DND-41 (cell line): Measurements from ENCODE around the gene MCRS1.

Experiments
- ATAC-seq: fragments of 200-7000 bp; cut with Tn5 transposase; 3 replicates; pipeline ENCODE4 v1.9.1; 2021; ENCODE audit warnings: low read depth; ENCODE audit not compliant: insufficient read depth
- DNase-seq: peaks from one replicate; pipeline ENCODE4 v3.0.0-alpha.2; 2020
- H2AFZ ChIP-seq: 2 replicates; pipeline ENCODE4 v1.6.0; 2012; ENCODE audit warnings: low read depth, low read length
- H3K27ac ChIP-seq: 2 replicates; pipeline ENCODE4 v1.5.1; 2012; ENCODE audit warnings: low read length, inconsistent platforms
- H3K27me3 ChIP-seq: fragments of 200-600 bp; sonication (generic); 2 replicates; pipeline ENCODE4 v1.6.0; 2012; ENCODE audit warnings: low read length, mild to moderate bottlenecking, inconsistent platforms; ENCODE audit not compliant: insufficient read depth, poor library complexity
- H3K36me3 ChIP-seq: 2 replicates; pipeline ENCODE4 v1.5.1; 2012; ENCODE audit warnings: low read length, inconsistent platforms; ENCODE audit not compliant: insufficient read depth
- H3K4me1 ChIP-seq: 2 replicates; pipeline ENCODE4 v1.5.1; 2012; ENCODE audit warnings: mild to moderate bottlenecking, low read length; ENCODE audit not compliant: insufficient read depth
- H3K4me2 ChIP-seq: 2 replicates; pipeline ENCODE4 v1.6.0; 2012; ENCODE audit warnings: mild to moderate bottlenecking, moderate library complexity, low read length, inconsistent platforms; ENCODE audit not compliant: insufficient read depth
- H3K4me3 ChIP-seq, 2 experiments: fragments of 200-600 bp in 1 of 2; shearing (Covaris generic) in 1 of 2; 2 replicates each; pipeline ENCODE4 v1.5.1; 2012 to 2016; ENCODE audit warnings: inconsistent platforms in 2 of 2, low read length in 2 of 2, mild to moderate bottlenecking in 2 of 2, low read depth in 1 of 2, moderate library complexity in 1 of 2
- H3K79me2 ChIP-seq: 2 replicates; pipeline ENCODE4 v1.6.0; 2012; ENCODE audit warnings: low read length, inconsistent platforms; ENCODE audit not compliant: insufficient read depth
- H3K9ac ChIP-seq: 2 replicates; pipeline ENCODE4 v1.6.0; 2012; ENCODE audit warnings: low read depth, mild to moderate bottlenecking, inconsistent platforms, low read length, moderate library complexity
- H3K9me3 ChIP-seq: 2 replicates; pipeline ENCODE4 v1.5.1; 2012; ENCODE audit warnings: low read length, moderate library complexity, mild to moderate bottlenecking, inconsistent platforms; ENCODE audit not compliant: insufficient read depth, severe bottlenecking
- H4K20me1 ChIP-seq: 2 replicates; pipeline ENCODE4 v1.6.0; 2012; ENCODE audit warnings: low read length; ENCODE audit not compliant: insufficient read depth
- EZH2 ChIP-seq: IDR thresholded peaks from 3 replicates; pipeline ENCODE4 v1.6.1; 2012; ENCODE audit warnings: borderline replicate concordance, low read depth, mild to moderate bottlenecking, moderate library complexity, low read length, inconsistent platforms; ENCODE audit not compliant: severe bottlenecking
- TF ChIP-seq, protein P1 (sequence below): IDR thresholded peaks from 2 replicates; pipeline ENCODE4 v1.5.1; 2012; ENCODE audit warnings: borderline replicate concordance, low read length, moderate library complexity, mild to moderate bottlenecking; ENCODE audit not compliant: poor library complexity, severe bottlenecking; ENCODE audit errors: extremely low read depth

Gene MCRS1

DNA sequence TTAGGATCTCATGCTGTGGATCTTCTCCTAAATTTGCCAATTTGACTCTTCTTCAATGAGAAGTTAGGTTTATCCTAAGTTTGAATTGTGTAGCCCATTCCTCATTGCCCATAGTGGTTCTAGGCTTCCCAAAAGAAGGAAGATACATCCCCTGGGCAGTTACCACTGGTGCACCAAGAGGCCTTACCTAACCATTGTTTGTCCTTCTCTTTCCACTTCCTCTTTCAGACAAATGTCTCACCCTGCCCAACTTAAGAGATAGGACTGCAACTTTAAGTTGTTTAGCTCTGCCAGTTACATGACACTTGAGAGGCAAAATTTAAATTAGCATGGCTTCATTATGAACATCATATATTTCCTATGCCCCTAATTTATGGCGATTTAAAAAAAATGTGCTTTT lies 38.5 kb downstream of the MCRS1 start:
- TF ChIP-seq, protein P1, sequence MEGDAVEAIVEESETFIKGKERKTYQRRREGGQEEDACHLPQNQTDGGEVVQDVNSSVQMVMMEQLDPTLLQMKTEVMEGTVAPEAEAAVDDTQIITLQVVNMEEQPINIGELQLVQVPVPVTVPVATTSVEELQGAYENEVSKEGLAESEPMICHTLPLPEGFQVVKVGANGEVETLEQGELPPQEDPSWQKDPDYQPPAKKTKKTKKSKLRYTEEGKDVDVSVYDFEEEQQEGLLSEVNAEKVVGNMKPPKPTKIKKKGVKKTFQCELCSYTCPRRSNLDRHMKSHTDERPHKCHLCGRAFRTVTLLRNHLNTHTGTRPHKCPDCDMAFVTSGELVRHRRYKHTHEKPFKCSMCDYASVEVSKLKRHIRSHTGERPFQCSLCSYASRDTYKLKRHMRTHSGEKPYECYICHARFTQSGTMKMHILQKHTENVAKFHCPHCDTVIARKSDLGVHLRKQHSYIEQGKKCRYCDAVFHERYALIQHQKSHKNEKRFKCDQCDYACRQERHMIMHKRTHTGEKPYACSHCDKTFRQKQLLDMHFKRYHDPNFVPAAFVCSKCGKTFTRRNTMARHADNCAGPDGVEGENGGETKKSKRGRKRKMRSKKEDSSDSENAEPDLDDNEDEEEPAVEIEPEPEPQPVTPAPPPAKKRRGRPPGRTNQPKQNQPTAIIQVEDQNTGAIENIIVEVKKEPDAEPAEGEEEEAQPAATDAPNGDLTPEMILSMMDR = no peak
- no peak for TF ChIP-seq EZH2
- Histone ChIP-seq H3K9me3 (no peaks in the 10 kb centered on the region), H3K79me2 (no peaks in the 10 kb centered on the region), H3K27me3 (no peaks in the 10 kb centered on the region), H3K9ac (no peak overlapping the region), H3K4me3 (no peak overlapping the region), H3K4me1 (no peaks in the 10 kb centered on the region), H3K27ac (no peak overlapping the region), H4K20me1 (no peaks in the 10 kb centered on the region), H2AFZ (no peak overlapping the region), H3K4me2 (no peak overlapping the region), H3K36me3 (peaks cover 31% of the 10 kb centered on the region)
- DNase-seq = no peak
- no peak for ATAC-seq

DNA sequence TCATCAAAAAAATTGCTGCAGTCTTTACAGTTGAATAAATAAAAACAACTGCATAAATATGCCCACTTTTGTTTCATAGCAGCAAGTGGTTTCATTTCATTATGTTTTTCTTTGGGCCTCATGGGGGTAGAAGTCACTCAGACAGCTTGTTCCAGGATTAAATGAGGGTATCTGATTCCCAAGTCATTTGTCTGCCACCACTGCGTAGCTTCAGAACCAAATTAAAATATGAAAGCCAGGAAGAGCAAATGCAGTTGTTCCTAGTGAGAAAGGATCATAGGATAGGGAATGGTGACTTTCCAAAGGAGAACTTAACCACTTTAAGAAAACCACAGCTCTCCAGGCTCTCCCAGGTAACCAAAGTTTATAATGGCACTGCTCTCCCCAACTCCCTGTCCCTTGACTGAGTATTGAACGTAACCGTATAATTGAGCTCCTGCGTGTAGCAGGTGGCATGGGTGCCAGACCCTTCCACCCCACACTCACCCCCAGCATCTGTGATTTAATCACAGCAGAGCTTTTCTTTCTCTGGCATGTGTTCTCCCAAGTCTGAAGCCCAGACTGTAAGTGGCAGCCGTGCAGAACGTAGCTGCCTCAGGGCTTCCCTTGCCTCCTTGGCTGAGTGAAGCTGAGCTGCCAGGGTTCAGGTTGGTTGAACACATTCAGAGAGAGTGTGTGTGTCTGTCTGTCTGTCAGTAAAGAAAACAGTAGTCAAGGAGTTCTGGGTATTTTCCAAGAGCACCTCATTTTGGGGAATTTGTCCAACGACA lies 40.4 kb downstream of the MCRS1 start:
- no peaks in the 10 kb centered on the region for H3K9me3 ChIP-seq
- H3K27me3 ChIP-seq = no peaks in the 10 kb centered on the region
- H3K79me2 ChIP-seq = no peaks in the 10 kb centered on the region
- ATAC-seq (no peak), DNase-seq (no peak)
- no peak overlapping the region for H2AFZ ChIP-seq
- H3K9ac ChIP-seq = no peak overlapping the region
- H3K27ac ChIP-seq = no peak overlapping the region
- H3K4me2 ChIP-seq = no peak overlapping the region
- no peaks in the 10 kb centered on the region for H4K20me1 ChIP-seq
- peaks cover 40% of the 10 kb centered on the region for H3K36me3 ChIP-seq
- TF ChIP-seq, protein P1 = no peak
- no peak for TF ChIP-seq EZH2
- no peak overlapping the region for H3K4me3 ChIP-seq
- H3K4me1 ChIP-seq = no peaks in the 10 kb centered on the region

DNA sequence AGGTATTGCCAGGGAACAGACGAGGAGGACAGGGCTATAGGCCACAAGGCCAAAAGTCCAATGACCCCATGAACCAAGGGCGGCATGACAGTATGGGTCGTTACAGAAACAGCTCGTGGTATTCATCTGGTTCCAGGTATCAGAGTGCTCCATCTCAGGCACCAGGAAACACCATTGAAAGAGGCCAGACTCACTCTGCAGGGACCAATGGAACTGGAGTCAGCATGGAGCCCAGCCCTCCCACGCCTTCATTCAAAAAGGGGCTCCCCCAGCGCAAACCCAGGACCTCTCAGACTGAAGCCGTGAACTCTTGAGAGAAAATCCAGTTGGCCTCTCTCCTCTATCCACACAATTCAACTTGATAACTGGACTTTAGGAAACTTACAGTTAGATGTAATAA lies 42.0 kb downstream of the MCRS1 start:
- DNase-seq (no peak), ATAC-seq (no peak)
- H3K4me3 ChIP-seq = no peak overlapping the region
- no peak overlapping the region for H3K27ac ChIP-seq
- no peaks in the 10 kb centered on the region for H3K27me3 ChIP-seq
- H3K9me3 ChIP-seq = no peaks in the 10 kb centered on the region
- no peaks in the 10 kb centered on the region for H3K4me1 ChIP-seq
- H2AFZ ChIP-seq = no peak overlapping the region
- no peaks in the 10 kb centered on the region for H3K79me2 ChIP-seq
- no peak overlapping the region for H3K4me2 ChIP-seq
- H3K9ac ChIP-seq = no peak overlapping the region
- peaks cover 43% of the 10 kb centered on the region for H3K36me3 ChIP-seq
- no peak for TF ChIP-seq EZH2
- TF ChIP-seq, protein P1 = no peak
- H4K20me1 ChIP-seq = no peaks in the 10 kb centered on the region
